Lower lobe of right lung (tissue), 2 donors: ENCODE data around the gene IRAK3. TPM values are rescaled to one million over a fixed set of nuclear protein-coding genes. Genes with fewer than 3 reads are reported as not detected.
"Not testable (repeated sequence)": the region's sequence is repeated elsewhere in the genome, so short reads cannot be mapped to it uniquely, and the experiment has no call there.

Experiments used
- ATAC-seq, 2 donors: fragments of 200-7000 bp; cut with Tn5 transposase; one replicate each; pipeline ENCODE4 v1.9.1; 2020 to 2022; ENCODE audit warnings: mild to moderate bottlenecking in 2 of 2, moderate library complexity in 2 of 2
- DNase-seq: peaks from one replicate; pipeline ENCODE4 v3.0.0-alpha.2; 2020
- H3K27ac ChIP-seq: fragments of 200-600 bp; one replicate; pipeline ENCODE4 v1.8.0; 2022
- H3K27me3 ChIP-seq: fragments of 200-600 bp; one replicate; pipeline ENCODE4 v1.8.0; 2022; ENCODE audit warnings: low read depth
- H3K36me3 ChIP-seq: fragments of 200-600 bp; one replicate; pipeline ENCODE4 v1.8.0; 2022; ENCODE audit warnings: mild to moderate bottlenecking
- H3K4me1 ChIP-seq: fragments of 200-600 bp; one replicate; pipeline ENCODE4 v1.8.0; 2022
- H3K4me3 ChIP-seq: fragments of 200-600 bp; one replicate; pipeline ENCODE4 v1.8.0; 2022; ENCODE audit warnings: mild to moderate bottlenecking
- H3K9me3 ChIP-seq: fragments of 200-600 bp; one replicate; pipeline ENCODE4 v1.8.0; 2022
- intact Hi-C: fragments of 100-400 bp; cut with DNase I; formaldehyde crosslinking; loops from one replicate; pipeline ENCODE4 v1.11.0; 2022
- total RNA-seq: library from RNA; stranded (reverse); fragmentation: NEBNext Ultra II Directional; extraction: Animal tissue kit (Norgen Biotek cat#: 25700); gene quantifications from one replicate; pipeline ENCODE4 v1.2.1, GENCODE V29; 2021
- TF ChIP-seq, protein P1 (sequence below): fragments of 200-600 bp; IDR thresholded peaks from one replicate; pipeline ENCODE4 v1.8.0; 2022; ENCODE audit warnings: antibody characterized with exemption, mild to moderate bottlenecking
- donor health status: DM: no; HTN: yes; CAD: no; lungs with severe emphysema.

The IRAK3 gene
- total RNA-seq, 1 donor from 2014 or later = 50.7 TPM

- no peaks in the 10 kb centered on the region for H3K9me3 ChIP-seq
- H3K27me3 ChIP-seq = no peaks in the 10 kb centered on the region
- no peak overlapping the region for H3K27ac ChIP-seq
- no peak overlapping the region for H3K4me3 ChIP-seq
- DNase-seq (no peak), ATAC-seq (peak in 1 of 2 donors; percentile 72)
- peaks cover 13% of the 10 kb centered on the region for H3K4me1 ChIP-seq
- intact Hi-C loops = no loop called here
- TF ChIP-seq, protein P1, sequence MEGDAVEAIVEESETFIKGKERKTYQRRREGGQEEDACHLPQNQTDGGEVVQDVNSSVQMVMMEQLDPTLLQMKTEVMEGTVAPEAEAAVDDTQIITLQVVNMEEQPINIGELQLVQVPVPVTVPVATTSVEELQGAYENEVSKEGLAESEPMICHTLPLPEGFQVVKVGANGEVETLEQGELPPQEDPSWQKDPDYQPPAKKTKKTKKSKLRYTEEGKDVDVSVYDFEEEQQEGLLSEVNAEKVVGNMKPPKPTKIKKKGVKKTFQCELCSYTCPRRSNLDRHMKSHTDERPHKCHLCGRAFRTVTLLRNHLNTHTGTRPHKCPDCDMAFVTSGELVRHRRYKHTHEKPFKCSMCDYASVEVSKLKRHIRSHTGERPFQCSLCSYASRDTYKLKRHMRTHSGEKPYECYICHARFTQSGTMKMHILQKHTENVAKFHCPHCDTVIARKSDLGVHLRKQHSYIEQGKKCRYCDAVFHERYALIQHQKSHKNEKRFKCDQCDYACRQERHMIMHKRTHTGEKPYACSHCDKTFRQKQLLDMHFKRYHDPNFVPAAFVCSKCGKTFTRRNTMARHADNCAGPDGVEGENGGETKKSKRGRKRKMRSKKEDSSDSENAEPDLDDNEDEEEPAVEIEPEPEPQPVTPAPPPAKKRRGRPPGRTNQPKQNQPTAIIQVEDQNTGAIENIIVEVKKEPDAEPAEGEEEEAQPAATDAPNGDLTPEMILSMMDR = no peak
- H3K36me3 ChIP-seq = no peaks in the 10 kb centered on the region
Observed at GRCh38 chr12:66176105-66176900, 12.7 kb upstream of the IRAK3 start.

DNA sequence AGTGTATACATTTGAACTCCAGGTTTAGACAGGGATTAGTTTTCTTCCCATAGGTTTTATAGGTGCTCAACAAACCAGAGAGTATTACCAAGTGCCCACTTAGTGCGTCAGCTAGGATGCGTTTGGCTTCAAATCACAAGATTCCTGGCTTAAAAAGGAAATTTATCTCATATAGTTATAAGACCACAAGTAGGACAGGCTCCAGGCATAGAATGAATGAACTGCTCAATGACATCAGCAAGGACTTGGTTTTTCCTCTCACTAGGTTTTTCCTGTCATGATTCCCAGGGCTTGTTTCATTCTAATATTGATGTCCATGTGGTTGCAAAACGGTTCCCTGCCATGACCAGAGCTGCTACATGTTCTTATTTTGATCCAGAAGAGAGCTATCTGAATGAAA lies 6.1 kb upstream of the IRAK3 start:
- intact Hi-C loops = no loop called here
- Histone ChIP-seq H3K9me3 (no peaks in the 10 kb centered on the region), H3K4me1 (peaks cover 4% of the 10 kb centered on the region), H3K27ac (no peak overlapping the region), H3K36me3 (no peaks in the 10 kb centered on the region), H3K4me3 (no peak overlapping the region), H3K27me3 (no peaks in the 10 kb centered on the region)
- TF ChIP-seq, protein P1 = no peak
- ATAC-seq (no peak), DNase-seq (no peak)

GRCh38 chr12:66184822-66185221 lies 4.2 kb upstream of the IRAK3 start:
- intact Hi-C loops, DNase-seq, H3K9me3 ChIP-seq, H3K4me3 ChIP-seq, H3K27me3 ChIP-seq, H3K27ac ChIP-seq, H3K36me3 ChIP-seq, H3K4me1 ChIP-seq, ATAC-seq: not testable (repeated sequence)

DNA sequence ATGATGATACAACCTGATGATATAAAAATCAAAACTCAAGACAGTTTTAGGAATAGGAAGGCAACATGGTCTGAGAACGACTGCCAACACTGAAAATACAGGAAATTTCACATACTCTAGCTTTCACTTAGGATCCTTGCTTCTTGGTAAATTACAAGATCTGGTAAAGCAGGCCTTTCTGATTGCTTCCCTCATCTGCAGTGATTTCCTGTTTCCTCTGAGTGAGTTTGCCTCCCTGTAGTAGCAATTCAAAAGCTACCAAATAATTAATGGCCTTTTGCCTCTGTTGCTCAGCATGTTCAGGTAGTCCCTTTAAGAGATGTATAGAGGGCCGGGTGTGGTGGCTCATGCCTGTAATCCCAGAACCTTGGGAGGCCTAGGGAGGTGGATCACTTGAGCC lies 2.0 kb upstream of the IRAK3 start:
- DNase-seq (no peak), ATAC-seq (no peak)
- H3K4me3 ChIP-seq = no peak overlapping the region
- H3K4me1 ChIP-seq = peaks cover 20% of the 10 kb centered on the region
- intact Hi-C loops = no loop called here
- H3K27ac ChIP-seq = peak overlapping the region; percentile 95
- H3K36me3 ChIP-seq = no peaks in the 10 kb centered on the region
- H3K27me3 ChIP-seq = no peaks in the 10 kb centered on the region
- TF ChIP-seq, protein P1 = no peak
- no peaks in the 10 kb centered on the region for H3K9me3 ChIP-seq

DNA sequence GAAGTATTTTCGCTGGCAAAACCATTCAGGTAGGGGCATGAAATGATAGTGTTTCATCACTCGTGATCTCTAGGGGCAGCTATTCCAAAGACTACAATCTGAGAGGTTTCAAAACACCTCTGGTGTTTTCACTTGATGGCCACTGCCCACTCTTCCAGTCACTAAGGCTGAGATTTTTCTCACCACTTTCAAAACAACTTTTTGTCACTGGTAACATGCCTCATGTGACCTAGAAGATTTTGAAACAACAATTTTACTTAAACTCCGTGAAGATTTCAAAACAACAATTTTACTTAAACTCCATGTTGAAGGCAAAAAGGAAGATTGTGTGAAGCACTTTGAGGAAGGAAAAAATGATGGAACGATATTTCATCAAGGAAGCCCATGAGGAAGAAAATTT lies 1.2 kb upstream of the IRAK3 start:
- Histone ChIP-seq H3K36me3 (no peaks in the 10 kb centered on the region), H3K27me3 (no peaks in the 10 kb centered on the region), H3K4me3 (no peak overlapping the region), H3K4me1 (peaks cover 20% of the 10 kb centered on the region), H3K9me3 (no peaks in the 10 kb centered on the region), H3K27ac (peak overlapping the region; percentile 95)
- no peak for DNase-seq
- TF ChIP-seq, protein P1 = no peak
- intact Hi-C loops = no loop called here
- ATAC-seq = no peak

DNA sequence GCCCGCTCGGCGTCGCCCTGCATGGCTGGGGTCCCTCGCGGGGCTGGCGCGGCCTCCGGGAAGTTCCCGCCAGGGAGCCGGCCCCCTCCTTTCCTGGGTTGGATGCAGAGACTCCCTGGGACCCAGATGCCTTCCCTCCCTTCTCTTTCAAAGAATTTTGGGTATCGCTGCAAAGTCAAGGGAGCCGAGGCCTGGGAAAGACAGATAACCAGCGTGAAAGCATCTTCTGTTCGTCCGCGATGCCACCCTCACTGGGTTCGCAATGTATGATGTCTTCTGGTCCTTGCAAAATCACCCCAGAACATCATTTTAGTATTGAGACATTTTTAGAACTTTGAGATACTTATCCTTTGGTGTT lies 451 bp downstream of the IRAK3 start:
- H3K4me3 ChIP-seq = peak overlapping the region; percentile 62
- H3K36me3 ChIP-seq = peaks cover 6% of the 10 kb centered on the region
- H3K4me1 ChIP-seq = peaks cover 31% of the 10 kb centered on the region
- DNase-seq (no peak), ATAC-seq (no peak)
- intact Hi-C loops = no loop called here
- H3K27ac ChIP-seq = peak overlapping the region; percentile 95
- TF ChIP-seq, protein P1 = no peak
- no peaks in the 10 kb centered on the region for H3K27me3 ChIP-seq
- H3K9me3 ChIP-seq = no peaks in the 10 kb centered on the region
